GM19025 (cell line): ENCODE data around the gene MYH7.
"Not testable (repeated sequence)": the region's sequence is repeated elsewhere in the genome, so short reads cannot be mapped to it uniquely, and the experiment has no call there.

Source experiments
- ATAC-seq: cut with Tn5 transposase; IDR thresholded peaks from one replicate; pipeline ENCODE4 v1.9.1; 2021; ENCODE audit warnings: mild to moderate bottlenecking, low read depth, moderate library complexity; ENCODE audit not compliant: unreplicated experiment

MYH7 gene

DNA sequence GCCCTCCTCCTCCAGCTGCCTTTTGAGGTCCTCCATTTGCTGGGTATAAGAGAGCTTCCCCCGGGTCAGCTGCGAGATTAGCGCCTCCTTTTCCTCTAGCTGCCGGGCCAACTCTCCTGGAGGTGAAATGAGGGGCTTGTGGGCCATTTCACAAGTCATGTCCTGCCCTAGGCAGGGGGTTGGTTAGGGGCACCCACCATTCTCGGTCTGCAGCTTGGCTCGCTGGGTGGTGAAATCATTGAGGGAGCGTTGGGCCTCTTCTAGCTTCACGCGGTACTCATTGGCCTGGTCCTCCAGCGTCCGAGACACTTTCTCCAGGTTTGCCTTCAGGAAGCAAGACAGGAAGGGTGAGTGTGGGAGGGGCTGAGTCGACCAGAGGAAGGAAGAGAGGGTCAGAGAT lies 46.1 kb downstream of the MYH7 start:
- no peak for ATAC-seq

DNA sequence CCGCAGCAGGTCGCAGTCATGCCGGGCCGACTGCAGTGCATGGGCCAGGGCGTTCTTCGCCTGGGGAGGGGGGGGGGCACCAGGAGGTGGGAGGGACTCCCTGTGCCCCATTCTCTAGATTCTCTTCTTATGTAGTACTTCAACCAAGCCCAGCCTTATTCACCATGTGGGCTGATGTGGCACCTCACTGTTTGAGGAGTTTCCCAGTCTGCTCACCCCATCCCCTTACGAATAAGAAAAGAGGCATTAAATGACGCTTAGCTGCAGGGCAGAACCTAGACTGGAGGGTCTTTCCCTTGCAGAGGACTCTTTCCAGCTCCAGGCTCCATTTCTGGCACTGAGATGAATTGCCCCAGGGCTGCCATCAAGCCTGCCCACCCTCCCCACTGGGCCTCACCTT lies 46.5 kb downstream of the MYH7 start:
- ATAC-seq = no peak

DNA sequence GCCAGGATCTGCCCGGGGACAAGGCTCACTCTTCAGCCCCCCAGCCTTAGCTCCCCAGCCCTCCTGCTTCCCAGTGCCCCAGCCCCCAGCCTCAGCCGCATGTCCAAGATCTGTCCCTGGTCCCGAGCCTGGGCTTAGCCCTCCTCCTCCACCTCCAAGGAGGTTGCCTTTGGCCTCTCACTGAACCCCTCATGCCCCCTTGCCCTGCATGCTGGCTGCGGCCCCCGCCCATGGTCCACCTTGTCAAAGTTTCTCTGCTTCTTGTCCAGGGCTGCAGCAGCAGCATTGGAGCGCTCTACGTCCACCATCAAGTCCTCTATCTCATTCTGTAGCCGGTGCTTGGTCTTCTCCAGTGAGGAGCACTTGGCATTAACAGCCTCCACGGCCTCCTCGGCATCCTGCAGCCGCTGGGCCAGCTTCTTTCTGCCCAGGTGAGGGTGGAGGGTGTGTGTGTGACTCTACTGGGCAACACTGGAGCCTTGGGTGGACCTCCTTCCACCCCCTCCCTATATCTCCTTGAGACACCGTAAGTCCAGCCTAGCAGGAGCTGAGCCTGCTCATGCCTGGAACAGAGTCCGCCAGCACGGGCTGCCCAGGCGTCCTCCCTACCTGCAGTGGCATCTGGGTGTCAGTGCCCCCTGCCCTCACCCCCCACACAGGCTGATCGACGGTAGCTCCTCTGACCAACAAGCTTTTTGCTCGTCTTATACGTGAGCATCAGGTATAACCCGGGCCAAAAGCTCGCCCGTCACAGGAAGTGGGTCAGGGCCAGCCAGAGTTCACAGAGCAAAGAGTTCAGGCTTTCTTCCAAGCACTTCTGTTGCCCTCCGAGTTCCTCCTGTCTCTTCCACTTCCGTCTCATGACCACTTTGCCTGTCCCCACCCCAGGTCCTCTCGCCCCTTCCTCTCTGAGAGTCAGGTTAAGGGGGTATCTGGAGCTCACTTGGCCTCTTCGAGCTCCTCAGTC lies 47.3 kb downstream of the MYH7 start:
- ATAC-seq = no peak

DNA sequence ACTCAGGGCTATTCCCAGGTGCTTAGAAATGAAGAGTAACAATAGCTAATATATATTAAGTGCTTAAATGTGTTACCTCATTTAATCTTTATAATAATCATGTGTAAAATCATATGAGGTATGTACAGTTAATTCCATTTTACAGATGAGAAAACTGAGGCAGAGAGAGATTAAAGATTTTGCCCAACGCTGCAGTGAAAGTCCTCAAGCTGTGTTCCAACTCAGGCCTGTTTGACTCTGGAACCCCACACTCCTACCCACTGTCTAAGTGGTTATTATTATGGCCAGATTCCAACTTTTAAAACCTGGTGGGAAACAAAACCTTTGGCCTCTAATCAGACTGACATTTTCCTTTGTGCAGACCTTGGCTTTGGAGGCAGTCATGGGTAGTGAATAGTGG lies 48.5 kb downstream of the MYH7 start:
- ATAC-seq = no peak

DNA sequence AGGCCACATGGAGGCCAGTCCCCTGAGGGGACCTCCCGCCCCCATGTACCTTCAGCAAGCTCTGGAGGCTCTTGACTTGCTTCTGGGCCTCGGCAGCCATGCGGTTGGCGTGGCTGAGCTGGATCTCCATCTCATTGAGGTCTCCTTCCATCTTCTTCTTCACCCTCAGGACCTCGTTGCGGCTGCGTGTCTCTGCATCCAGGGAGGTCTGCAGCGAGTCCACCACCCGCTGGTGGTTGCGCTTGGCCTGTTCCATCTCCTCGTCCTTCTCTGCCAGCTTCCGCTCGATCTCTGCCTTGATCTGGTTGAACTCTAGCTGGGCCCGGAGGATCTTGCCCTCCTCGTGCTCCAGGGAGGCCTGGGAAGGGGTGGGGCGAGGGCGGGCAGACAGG lies 49.2 kb downstream of the MYH7 start:
- not testable (repeated sequence) for ATAC-seq

DNA sequence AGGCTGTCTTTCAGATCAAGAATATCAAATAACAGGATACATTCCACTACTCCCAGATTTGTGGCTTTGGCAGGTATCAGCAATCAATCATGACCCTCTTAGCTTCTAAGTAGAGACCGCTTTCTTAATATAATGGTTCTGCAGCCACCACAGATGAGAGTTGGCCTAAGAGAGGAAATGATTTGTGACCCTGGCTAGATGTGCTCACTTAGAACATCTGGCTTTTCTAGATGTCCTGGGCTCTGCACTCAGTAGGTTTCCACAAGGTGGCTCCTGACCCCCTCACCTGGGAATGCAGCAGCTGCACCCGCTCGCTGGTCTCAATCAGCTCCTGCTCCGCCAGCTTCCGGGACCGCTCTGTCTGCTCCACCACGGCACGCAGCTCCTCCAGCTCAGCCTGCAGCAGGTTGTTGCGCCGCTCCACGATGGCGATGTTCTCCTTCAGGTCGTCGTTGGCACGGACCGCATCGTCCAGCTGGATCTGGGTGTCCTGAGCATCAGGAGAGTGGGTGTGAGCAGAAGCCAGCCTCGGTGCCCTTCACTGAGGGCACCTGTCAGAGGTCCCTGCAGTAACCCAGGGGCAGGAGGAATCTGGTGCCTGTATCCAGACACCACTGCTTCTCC lies 49.7 kb downstream of the MYH7 start:
- no peak for ATAC-seq

DNA sequence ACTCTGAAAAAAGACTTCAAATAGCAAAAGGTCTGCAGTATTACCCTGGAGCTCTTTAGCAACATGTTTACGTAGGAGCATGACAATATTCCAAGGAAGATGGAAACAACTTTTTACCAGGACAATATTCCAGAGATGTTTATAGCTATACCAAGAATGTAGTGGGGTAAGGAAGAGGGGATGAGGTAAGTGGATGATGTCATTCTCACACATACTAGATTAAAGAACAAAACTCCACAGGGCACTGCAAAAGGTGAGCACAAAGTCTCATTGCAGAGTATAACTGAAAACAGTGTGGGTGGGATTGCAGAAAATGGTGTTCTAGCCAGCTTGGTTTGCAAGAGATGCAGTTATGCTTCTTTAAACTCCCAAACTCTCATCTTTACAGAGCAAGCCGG lies 50.2 kb downstream of the MYH7 start:
- ATAC-seq = no peak

DNA sequence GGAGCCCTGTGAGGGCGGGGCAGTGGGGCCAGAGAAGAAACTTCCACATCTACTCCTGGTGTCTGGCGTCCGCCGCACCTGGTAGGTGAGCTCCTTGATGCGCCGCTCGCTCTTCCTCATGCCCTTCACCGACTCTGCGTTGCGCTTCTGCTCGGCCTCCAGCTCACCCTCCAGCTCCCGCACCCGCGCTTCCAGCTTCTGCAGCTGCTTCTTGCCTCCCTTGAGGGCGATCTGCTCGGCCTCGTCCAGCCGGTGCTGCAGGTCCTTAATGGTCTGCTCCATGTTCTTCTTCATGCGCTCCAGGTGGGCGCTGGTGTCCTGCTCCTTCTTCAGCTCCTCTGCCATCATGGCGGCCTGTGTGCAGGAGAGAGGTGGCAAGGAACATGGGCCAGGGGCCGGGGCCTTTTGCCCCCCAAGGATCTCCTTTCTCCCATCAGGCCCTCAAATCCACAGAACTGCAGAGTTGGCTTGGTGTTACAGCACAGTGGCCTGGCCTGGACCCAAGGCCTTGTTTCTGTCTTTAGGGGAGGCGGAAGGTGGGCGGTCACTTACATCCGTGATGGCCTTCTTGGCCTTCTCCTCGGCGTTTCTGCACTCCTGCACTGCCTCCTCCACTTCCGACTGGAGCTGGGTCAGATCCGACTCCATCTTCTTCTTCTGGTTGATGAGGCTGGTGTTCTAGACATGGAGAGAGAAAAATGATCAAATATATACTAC lies 50.9 kb downstream of the MYH7 start:
- no peak for ATAC-seq

DNA sequence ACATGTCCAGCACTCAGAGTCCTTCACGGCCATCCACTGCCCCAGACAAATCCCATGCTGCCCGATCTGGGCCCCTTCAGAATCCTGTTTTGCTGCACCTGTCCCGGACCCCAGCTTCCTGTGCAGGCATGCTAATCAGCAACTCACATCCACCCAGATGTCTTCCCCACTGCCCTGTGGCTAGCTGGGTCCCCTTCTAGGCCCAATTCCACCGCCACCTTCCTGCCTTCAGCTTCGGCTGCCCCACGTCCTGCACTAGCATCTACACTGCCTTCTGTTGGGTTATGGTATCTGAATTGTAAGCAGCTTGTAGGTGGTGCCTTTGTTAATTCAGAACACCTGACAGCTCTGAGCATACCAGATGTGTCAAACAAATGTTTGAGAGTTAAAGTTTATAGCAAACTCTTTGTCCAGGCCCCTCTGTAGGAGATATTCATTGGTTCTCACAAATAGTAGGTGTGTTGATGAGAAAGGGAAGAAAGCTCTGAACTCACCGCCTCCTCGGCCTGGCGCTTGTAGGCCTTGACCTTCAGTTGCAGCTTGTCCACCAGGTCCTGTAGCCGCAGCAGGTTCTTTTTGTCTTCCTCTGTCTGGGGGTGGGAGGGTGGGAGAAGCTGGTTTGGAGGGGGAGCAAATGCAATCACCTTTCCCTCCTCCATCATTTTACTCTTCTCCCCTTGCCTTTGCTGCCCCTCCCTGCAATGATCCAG lies 52.6 kb downstream of the MYH7 start:
- no peak for ATAC-seq

DNA sequence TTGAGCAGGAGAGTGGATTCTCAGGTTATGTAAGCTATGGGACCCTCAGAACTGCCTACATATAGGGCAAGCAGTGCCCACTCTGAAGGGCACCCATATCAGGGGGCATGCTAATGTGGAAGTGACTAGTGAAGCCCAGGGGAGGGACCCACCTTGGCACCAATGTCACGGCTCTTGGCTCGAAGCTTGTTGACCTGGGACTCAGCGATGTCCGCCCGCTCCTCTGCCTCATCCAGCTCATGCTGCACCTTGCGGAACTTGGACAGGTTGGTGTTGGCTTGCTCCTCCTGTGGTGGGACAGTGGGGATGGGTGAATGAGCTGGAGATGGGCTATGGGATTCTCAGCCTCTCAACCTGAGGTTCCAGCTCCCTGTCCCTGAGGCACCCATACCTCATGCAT lies 53.2 kb downstream of the MYH7 start:
- no peak for ATAC-seq

DNA sequence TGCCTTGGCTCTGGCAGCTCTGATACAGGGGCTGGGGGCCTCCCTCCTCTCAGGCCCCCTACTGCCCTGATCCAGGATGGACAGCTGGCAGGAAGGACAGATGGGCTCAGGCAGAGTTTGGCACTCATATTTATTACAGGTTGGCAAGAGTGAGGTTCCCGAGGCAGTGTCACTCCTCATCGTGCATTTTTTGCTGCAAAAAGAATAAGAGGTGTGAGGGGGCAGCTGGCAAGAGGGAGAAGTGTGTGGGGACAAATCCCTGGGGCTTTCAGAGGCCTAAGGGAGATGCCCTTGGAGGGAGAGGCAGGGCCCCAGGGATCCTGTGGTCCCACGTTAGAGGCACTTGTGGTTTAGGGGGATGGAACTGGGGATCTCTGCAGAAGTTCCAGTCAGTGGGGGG lies 53.6 kb downstream of the MYH7 start:
- no peak for ATAC-seq

DNA sequence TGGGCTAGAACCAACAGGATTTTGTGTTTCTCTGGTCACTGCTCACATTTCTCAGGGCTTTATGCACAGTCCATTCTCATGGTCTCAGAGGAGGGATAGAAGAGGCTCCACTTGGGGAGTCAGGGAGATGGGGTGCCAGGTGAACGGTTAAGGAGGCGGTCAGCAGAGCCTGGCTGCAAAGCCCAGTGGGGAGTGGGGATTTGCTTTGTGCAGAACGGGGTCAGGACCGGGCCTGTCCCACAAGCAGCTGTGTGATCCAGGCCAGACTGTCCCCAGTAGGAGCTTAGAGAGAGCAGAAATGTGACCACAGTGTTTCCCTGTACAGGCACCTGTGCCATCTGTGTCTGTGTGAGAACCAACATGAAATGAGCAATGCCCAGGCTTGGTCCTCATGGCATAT lies 54.5 kb downstream of the MYH7 start:
- no peak for ATAC-seq

DNA sequence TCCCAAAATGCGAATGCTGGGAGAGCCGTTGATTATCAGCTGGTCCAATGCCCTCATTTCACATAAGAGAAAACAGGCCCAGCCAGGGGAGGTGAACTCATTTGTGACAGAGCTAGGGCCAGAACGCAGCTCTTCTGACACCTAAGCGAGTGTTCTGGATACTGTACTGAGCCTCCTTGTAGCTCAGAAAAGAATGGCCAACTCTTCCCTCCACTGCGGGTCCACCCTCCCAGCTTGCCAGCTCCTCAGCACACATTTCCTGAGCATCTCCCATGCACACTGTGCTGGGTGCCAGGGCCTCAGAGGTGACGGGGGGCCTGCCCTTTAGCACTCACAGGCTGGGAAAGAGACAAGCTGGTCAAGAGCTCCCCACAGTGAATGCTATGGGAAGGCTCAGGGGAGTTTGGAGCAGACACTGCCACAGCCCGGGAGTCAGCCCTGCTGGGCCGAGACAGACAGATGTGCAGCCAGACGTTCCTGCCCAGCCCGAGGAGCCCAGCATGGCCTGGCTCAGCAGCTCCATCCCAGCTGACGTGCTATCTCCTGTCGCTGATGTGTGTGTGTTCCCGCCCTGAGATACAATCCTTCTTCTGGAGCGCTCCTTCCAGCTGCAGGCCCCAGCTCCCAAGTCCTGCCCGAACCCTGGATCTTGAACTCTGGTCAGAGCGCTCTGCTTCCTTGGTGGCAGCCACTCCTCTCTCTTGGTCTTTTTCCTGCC lies 55.1 kb downstream of the MYH7 start:
- no peak for ATAC-seq

DNA sequence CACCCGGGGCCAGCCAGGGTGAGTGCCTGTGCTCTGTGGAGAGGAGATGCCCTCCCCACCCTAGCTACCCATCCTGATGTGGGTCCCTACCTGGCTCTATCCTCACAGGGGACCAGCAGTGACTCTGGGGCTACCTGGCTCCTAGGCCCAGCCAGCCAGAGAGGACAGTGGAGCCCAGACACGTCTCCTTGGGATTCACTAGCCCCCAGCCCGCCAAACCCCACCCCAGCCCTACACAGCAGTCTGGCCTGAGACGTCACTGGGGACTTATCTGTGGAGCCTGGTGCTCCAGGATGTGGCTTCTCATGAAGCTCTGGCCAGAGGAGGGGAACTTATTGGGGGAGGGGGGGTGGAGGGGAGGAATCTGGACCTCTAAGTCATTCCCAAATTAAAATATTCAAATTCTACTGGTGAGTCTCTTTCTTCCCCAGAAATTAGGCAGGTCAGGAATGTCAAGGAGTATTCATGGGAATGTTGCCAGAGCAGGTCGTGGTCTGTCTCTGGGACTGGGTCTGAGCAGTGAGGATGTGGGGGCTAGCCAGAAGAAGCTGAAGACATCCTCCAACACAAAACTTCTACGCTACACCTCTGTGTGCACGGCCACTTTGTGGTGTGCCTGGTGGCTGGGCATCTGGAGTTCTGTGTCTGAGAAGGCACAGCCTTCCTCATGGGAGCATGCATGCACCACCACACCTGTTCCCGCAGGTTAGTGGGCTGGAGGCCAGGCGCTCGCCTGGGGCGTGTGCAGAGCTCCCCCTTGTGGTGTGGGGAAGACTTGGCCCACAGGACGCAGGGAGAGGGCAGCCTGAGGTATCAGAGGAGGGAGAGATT lies 55.9 kb downstream of the MYH7 start:
- ATAC-seq = no peak

DNA sequence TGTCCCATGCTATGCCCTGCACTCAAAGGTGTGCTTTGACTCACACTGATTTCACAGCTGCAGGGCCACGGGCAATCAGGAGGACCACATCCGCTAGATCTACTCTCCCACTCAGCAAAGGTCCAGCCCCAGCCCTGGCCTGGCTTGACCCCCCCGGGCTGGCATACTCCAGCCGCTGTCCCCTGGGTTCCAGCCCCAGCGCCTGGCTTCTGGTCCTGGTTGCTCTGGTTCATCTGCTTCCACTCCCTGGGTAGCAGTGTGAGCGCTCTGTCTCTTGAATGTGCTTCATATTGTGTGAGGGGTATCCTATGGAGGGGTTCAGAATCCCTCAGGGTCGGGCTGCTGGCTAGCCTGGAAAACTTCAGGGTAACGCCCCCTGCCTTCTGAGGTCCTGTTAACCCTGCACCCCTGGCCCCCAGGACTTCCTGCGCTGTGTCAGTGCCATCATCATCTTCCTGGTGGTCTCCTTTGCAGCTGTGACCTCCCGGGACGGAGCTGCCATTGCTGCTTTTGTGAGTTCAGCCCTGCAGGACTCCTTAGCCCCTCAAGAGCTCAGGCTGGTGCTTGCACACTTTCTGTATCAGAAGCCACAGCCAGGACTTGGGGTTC lies 56.7 kb downstream of the MYH7 start:
- no peak for ATAC-seq

DNA sequence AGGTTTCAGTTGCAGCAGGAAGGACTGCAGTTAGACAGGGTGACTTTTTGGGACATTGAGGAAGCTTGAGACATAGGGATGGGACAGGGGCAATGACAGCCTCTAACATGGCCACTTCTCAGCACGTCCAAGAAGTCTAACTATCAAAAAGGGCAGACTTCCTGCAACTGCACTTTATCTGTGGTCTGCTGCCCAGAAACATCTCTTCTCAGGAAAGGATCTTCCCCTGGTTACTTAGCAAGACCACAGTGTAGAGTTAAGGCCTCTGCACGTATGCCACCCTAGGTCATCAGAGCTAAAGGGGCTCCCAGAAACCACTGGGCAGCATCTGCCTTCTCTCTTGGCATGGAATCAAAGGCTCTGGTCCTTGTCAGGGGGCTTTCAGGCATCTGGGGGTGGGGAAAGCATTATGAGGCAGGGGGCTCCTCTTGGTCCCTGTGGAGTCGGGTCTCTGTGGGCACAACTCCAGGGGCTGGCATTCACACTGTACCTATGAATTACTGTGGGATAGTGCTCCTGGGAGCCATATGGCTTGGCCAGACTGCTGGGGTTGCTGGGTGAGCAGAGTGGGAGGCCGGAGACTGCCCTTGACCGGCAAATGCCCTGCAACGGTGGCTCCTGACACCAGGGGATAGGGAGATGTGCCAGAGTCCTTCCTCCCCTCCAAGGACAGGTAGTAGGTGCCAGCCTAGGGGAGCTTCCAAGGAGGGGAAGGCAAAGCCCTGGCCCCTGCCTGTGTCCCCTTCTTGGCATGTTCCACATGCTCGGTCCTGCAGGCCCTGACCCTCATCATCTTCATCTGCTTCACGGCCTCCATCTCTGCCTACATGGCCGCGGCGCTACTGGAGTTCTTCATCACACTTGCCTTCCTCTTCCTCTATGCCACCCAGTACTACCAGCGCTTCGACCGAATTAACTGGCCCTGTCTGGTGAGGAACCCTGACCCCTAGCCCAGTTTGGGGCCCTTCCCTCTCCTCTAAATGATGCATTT lies 57.6 kb downstream of the MYH7 start:
- ATAC-seq = no peak

DNA sequence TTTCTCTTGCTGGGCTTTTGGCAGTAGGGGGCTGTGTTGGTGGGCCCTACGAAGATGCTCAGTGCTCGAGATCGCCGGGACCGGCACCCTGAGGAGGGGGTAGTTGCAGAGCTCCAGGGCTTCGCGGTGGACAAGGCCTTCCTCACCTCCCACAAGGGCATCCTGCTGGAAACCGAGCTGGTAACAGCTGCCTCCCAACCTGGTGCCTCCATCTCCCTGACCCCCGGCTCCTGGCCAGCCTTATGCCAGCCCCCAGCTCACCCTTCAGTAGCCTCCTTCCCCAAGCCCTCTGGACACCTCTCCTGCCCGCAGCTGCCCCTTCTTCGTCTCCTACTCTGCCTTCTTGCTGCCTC lies 58.3 kb downstream of the MYH7 start:
- ATAC-seq = no peak
